DND-41 (cell line): Measurements from ENCODE around the gene CCDC148.

Experiments
- ATAC-seq: fragments of 200-7000 bp; cut with Tn5 transposase; 3 replicates; pipeline ENCODE4 v1.9.1; 2021; ENCODE audit warnings: low read depth; ENCODE audit not compliant: insufficient read depth
- DNase-seq: peaks from one replicate; pipeline ENCODE4 v3.0.0-alpha.2; 2020
- H2AFZ ChIP-seq: 2 replicates; pipeline ENCODE4 v1.6.0; 2012; ENCODE audit warnings: low read depth, low read length
- H3K27ac ChIP-seq: 2 replicates; pipeline ENCODE4 v1.5.1; 2012; ENCODE audit warnings: low read length, inconsistent platforms
- H3K27me3 ChIP-seq: fragments of 200-600 bp; sonication (generic); 2 replicates; pipeline ENCODE4 v1.6.0; 2012; ENCODE audit warnings: low read length, mild to moderate bottlenecking, inconsistent platforms; ENCODE audit not compliant: insufficient read depth, poor library complexity
- H3K36me3 ChIP-seq: 2 replicates; pipeline ENCODE4 v1.5.1; 2012; ENCODE audit warnings: low read length, inconsistent platforms; ENCODE audit not compliant: insufficient read depth
- H3K4me1 ChIP-seq: 2 replicates; pipeline ENCODE4 v1.5.1; 2012; ENCODE audit warnings: mild to moderate bottlenecking, low read length; ENCODE audit not compliant: insufficient read depth
- H3K4me2 ChIP-seq: 2 replicates; pipeline ENCODE4 v1.6.0; 2012; ENCODE audit warnings: mild to moderate bottlenecking, moderate library complexity, low read length, inconsistent platforms; ENCODE audit not compliant: insufficient read depth
- H3K4me3 ChIP-seq, 2 experiments: fragments of 200-600 bp in 1 of 2; shearing (Covaris generic) in 1 of 2; 2 replicates each; pipeline ENCODE4 v1.5.1; 2012 to 2016; ENCODE audit warnings: inconsistent platforms in 2 of 2, low read length in 2 of 2, mild to moderate bottlenecking in 2 of 2, low read depth in 1 of 2, moderate library complexity in 1 of 2
- H3K79me2 ChIP-seq: 2 replicates; pipeline ENCODE4 v1.6.0; 2012; ENCODE audit warnings: low read length, inconsistent platforms; ENCODE audit not compliant: insufficient read depth
- H3K9ac ChIP-seq: 2 replicates; pipeline ENCODE4 v1.6.0; 2012; ENCODE audit warnings: low read depth, mild to moderate bottlenecking, inconsistent platforms, low read length, moderate library complexity
- H3K9me3 ChIP-seq: 2 replicates; pipeline ENCODE4 v1.5.1; 2012; ENCODE audit warnings: low read length, moderate library complexity, mild to moderate bottlenecking, inconsistent platforms; ENCODE audit not compliant: insufficient read depth, severe bottlenecking
- H4K20me1 ChIP-seq: 2 replicates; pipeline ENCODE4 v1.6.0; 2012; ENCODE audit warnings: low read length; ENCODE audit not compliant: insufficient read depth
- CTCF ChIP-seq: IDR thresholded peaks from 2 replicates; pipeline ENCODE4 v1.5.1; 2012; ENCODE audit warnings: borderline replicate concordance, low read length, moderate library complexity, mild to moderate bottlenecking; ENCODE audit not compliant: poor library complexity, severe bottlenecking; ENCODE audit errors: extremely low read depth
- EZH2 ChIP-seq: IDR thresholded peaks from 3 replicates; pipeline ENCODE4 v1.6.1; 2012; ENCODE audit warnings: borderline replicate concordance, low read depth, mild to moderate bottlenecking, moderate library complexity, low read length, inconsistent platforms; ENCODE audit not compliant: severe bottlenecking

CCDC148 gene

GRCh38 chr2:158242280-158242679 is 214.3 kb downstream of the CCDC148 start:
- Histone ChIP-seq H3K36me3 (no peaks in the 10 kb centered on the region), H3K9me3 (no peaks in the 10 kb centered on the region), H3K27ac (no peak overlapping the region), H2AFZ (no peak overlapping the region), H3K9ac (no peak overlapping the region), H3K79me2 (no peaks in the 10 kb centered on the region), H3K4me3 (no peak overlapping the region), H3K27me3 (no peaks in the 10 kb centered on the region), H4K20me1 (no peaks in the 10 kb centered on the region), H3K4me2 (no peak overlapping the region), H3K4me1 (no peaks in the 10 kb centered on the region)
- TF ChIP-seq EZH2, result no peak
- TF ChIP-seq CTCF, result no peak
- ATAC-seq (no peak), DNase-seq (no peak)

- Histone ChIP-seq H3K4me1 (no peaks in the 10 kb centered on the region), H3K79me2 (no peaks in the 10 kb centered on the region), H3K27me3 (no peaks in the 10 kb centered on the region), H2AFZ (no peak overlapping the region), H3K9me3 (no peaks in the 10 kb centered on the region), H3K27ac (no peak overlapping the region), H3K9ac (no peak overlapping the region), H3K4me2 (no peak overlapping the region), H3K4me3 (no peak overlapping the region), H4K20me1 (no peaks in the 10 kb centered on the region), H3K36me3 (no peaks in the 10 kb centered on the region)
- TF ChIP-seq CTCF, result no peak
- TF ChIP-seq EZH2, result no peak
- DNase-seq, result no peak
- ATAC-seq, result no peak
Observed at GRCh38 chr2:158240975-158241374, 215.6 kb downstream of the CCDC148 start.

GRCh38 chr2:158239271-158239670 is 217.3 kb downstream of the CCDC148 start:
- TF ChIP-seq EZH2 (no peak), CTCF (no peak)
- no peak overlapping the region for H2AFZ ChIP-seq
- H3K4me3 ChIP-seq, result no peak overlapping the region
- no peaks in the 10 kb centered on the region for H3K79me2 ChIP-seq
- H3K4me2 ChIP-seq, result no peak overlapping the region
- H3K9me3 ChIP-seq, result no peaks in the 10 kb centered on the region
- no peaks in the 10 kb centered on the region for H3K36me3 ChIP-seq
- H3K27ac ChIP-seq, result no peak overlapping the region
- H3K27me3 ChIP-seq, result no peaks in the 10 kb centered on the region
- no peak overlapping the region for H3K9ac ChIP-seq
- H4K20me1 ChIP-seq, result no peaks in the 10 kb centered on the region
- DNase-seq (no peak), ATAC-seq (no peak)
- H3K4me1 ChIP-seq, result no peaks in the 10 kb centered on the region

- Histone ChIP-seq H3K27ac (no peak overlapping the region), H3K9me3 (no peaks in the 10 kb centered on the region), H3K27me3 (no peaks in the 10 kb centered on the region), H3K36me3 (no peaks in the 10 kb centered on the region), H3K4me3 (no peak overlapping the region), H3K4me1 (no peaks in the 10 kb centered on the region), H3K4me2 (no peak overlapping the region), H2AFZ (no peak overlapping the region), H3K9ac (no peak overlapping the region), H4K20me1 (no peaks in the 10 kb centered on the region), H3K79me2 (no peaks in the 10 kb centered on the region)
- DNase-seq (no peak), ATAC-seq (no peak)
- TF ChIP-seq EZH2 (no peak), CTCF (no peak)
Observed at GRCh38 chr2:158234497-158234896, 222.1 kb downstream of the CCDC148 start.
